PFSK-1 (cell line): ENCODE data around the gene MTFMT.

Experiments
- POLR2AphosphoS5 ChIP-seq: IDR thresholded peaks from 2 replicates; pipeline ENCODE4 v1.6.1; 2012; ENCODE audit warnings: low read depth, mild to moderate bottlenecking, control low read depth, low read length, moderate library complexity
- SIN3A ChIP-seq: IDR thresholded peaks from 2 replicates; pipeline ENCODE4 v1.6.1; 2012; ENCODE audit warnings: mild to moderate bottlenecking, low read length, moderate library complexity, borderline replicate concordance; ENCODE audit not compliant: insufficient read depth
- TAF1 ChIP-seq: IDR thresholded peaks from 2 replicates; pipeline ENCODE4 v1.6.1; 2012; ENCODE audit warnings: low read length, control low read depth, borderline replicate concordance; ENCODE audit not compliant: insufficient read depth
- TF ChIP-seq, protein P1 (sequence below), 2 experiments: IDR thresholded peaks; 2 replicates each; pipeline versions ENCODE4 v1.6.1 to v1.8.0; 2011 to 2012; ENCODE audit warnings: low read depth in 2 of 2, low read length in 2 of 2, control low read depth in 1 of 2, inconsistent platforms in 1 of 2, mild to moderate bottlenecking in 1 of 2, moderate library complexity in 1 of 2; ENCODE audit not compliant: insufficient read depth in 1 of 2

DNA sequence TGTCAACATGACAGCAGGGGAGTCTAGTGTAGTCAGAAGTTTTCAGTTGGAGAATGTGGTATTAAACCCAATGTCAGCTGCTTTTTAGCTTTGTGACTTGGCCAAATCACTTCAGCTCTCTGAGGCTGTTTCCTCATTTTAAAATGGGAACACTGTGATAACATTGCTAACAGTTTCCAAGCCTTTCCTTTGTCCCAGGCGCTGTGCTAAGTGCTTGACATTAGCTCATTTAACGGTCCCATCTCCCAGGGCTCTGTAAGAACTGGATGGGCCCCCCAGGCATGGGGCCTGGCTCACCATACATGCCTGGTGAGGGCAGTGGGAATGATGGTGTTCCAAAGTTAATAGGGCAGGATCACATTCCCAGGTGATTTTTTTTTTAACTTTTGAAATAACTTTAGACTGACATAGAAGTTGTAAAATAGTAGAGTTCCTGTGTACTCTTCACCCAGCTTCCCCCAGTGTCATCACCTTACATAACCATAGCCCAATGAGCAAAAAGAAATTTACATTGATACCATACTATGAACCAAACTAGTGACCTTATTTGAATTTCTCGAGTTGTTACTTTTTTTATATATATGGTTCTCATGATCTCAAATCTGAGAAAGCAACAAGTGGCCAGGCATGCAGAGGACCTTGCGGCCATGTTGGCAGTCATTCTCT, 30.6 kb upstream of the MTFMT start:
- TF ChIP-seq, protein P1, sequence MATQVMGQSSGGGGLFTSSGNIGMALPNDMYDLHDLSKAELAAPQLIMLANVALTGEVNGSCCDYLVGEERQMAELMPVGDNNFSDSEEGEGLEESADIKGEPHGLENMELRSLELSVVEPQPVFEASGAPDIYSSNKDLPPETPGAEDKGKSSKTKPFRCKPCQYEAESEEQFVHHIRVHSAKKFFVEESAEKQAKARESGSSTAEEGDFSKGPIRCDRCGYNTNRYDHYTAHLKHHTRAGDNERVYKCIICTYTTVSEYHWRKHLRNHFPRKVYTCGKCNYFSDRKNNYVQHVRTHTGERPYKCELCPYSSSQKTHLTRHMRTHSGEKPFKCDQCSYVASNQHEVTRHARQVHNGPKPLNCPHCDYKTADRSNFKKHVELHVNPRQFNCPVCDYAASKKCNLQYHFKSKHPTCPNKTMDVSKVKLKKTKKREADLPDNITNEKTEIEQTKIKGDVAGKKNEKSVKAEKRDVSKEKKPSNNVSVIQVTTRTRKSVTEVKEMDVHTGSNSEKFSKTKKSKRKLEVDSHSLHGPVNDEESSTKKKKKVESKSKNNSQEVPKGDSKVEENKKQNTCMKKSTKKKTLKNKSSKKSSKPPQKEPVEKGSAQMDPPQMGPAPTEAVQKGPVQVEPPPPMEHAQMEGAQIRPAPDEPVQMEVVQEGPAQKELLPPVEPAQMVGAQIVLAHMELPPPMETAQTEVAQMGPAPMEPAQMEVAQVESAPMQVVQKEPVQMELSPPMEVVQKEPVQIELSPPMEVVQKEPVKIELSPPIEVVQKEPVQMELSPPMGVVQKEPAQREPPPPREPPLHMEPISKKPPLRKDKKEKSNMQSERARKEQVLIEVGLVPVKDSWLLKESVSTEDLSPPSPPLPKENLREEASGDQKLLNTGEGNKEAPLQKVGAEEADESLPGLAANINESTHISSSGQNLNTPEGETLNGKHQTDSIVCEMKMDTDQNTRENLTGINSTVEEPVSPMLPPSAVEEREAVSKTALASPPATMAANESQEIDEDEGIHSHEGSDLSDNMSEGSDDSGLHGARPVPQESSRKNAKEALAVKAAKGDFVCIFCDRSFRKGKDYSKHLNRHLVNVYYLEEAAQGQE (IDR thresholded peaks at IDR 0.05; ENCODE audit: insufficient read depth in 1 of 2, low read depth in 2 of 2, low read length in 2 of 2) = no peak
- TF ChIP-seq TAF1 = no peak
- TF ChIP-seq SIN3A = no peak
- TF ChIP-seq POLR2AphosphoS5 = no peak
